ENCODE measurements around the gene MCM9.

DNA sequence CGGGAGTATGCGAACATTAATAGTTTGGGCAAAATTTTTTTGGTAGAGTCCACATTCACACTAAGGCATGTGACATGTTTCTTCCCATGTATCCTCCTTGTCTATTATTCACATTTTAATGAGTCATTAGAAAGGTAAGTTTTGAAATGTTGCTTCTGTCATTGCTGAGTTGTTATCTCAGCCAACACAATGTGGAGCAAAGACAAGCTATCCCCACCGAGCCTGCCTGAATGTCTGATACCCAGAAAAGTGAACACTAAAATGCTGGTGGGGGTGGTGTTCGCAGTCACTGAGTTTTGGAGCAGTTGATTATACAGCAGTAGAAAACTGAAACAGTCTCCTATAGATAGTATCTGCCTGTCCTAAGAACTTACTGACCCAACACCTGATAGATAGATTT is 109.3 kb downstream of the MCM9 start:
- TF ChIP-seq, protein P1, sequence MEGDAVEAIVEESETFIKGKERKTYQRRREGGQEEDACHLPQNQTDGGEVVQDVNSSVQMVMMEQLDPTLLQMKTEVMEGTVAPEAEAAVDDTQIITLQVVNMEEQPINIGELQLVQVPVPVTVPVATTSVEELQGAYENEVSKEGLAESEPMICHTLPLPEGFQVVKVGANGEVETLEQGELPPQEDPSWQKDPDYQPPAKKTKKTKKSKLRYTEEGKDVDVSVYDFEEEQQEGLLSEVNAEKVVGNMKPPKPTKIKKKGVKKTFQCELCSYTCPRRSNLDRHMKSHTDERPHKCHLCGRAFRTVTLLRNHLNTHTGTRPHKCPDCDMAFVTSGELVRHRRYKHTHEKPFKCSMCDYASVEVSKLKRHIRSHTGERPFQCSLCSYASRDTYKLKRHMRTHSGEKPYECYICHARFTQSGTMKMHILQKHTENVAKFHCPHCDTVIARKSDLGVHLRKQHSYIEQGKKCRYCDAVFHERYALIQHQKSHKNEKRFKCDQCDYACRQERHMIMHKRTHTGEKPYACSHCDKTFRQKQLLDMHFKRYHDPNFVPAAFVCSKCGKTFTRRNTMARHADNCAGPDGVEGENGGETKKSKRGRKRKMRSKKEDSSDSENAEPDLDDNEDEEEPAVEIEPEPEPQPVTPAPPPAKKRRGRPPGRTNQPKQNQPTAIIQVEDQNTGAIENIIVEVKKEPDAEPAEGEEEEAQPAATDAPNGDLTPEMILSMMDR (IDR thresholded peaks at IDR 0.05), result no peak
- no peak for TF ChIP-seq POLR2A (IDR thresholded peaks at IDR 0.05)

Measured in heart left ventricle (tissue), 13 donors.